ENCODE data around the gene RBM39. TPM values are rescaled to one million over a fixed set of nuclear protein-coding genes. Genes with fewer than 3 reads are reported as not detected.
A peak's percentile ranks its signal among the peaks of the same experiment; 100 is the strongest.

RBM39 gene
- total and polyA plus RNA-seq, 2 of the 8 experiments (the other 6 are each of a cell fraction or from before 2014, with no cell fraction given) = 78.0 to 219 TPM

DNA sequence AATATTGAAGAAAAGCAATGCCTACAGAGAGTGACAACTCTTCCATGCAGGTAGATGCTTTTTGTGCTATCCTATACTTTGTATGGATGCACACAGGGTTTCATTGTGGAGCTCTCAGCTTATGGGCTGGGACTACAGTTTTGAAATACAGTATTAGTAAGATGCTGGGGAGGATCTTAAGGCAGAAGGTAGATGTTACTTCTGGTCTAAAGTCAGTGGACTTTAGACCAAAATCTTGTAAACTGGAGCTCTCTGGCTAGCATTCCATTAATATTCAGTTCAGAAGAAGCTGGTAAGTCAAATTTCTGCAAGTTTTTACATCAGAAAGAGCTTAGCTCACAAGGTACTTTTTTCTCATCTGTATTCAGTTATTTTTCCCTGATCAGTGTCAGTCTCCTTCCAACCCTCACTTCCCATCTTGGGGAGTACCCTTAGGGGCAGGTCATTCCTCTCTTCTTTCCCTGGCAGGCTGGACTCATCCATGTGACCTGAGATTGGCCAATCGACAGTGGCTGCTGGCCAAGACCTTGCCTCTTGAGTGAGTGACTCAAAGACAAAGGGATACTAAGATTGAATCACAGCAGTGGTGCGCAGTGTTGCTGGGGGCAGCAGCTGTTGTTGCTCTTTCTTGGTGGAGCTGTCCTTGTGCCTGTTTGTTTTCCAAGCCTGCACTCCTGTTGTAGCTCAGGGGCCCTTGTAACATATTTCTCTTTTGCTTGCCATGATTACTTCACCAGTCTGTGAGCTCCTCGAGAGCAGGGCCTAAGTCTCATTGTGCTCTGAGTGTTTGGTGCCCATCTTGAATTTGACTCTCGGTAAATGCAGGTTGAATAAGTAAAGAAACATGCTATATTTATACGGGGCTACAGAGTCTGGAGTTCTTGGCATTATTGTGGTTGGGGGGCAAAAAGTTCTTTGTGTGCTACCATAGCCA, 26.9 kb upstream of the RBM39 start (continued):
- TF ChIP-seq, protein P1, sequence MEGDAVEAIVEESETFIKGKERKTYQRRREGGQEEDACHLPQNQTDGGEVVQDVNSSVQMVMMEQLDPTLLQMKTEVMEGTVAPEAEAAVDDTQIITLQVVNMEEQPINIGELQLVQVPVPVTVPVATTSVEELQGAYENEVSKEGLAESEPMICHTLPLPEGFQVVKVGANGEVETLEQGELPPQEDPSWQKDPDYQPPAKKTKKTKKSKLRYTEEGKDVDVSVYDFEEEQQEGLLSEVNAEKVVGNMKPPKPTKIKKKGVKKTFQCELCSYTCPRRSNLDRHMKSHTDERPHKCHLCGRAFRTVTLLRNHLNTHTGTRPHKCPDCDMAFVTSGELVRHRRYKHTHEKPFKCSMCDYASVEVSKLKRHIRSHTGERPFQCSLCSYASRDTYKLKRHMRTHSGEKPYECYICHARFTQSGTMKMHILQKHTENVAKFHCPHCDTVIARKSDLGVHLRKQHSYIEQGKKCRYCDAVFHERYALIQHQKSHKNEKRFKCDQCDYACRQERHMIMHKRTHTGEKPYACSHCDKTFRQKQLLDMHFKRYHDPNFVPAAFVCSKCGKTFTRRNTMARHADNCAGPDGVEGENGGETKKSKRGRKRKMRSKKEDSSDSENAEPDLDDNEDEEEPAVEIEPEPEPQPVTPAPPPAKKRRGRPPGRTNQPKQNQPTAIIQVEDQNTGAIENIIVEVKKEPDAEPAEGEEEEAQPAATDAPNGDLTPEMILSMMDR (IDR thresholded peaks at IDR 0.05; ENCODE audit: control extremely low read depth in 1 of 3, insufficient read depth in 1 of 3, low read depth in 1 of 3, low read length in 3 of 3) = no peak
- TF ChIP-seq SIX5 (IDR thresholded peaks at IDR 0.05; ENCODE audit: low read depth, low read length) (no peak), ASH2L (IDR thresholded peaks at IDR 0.05; ENCODE audit: low read length) (peak; percentile 73), RXRA (IDR thresholded peaks at IDR 0.05; ENCODE audit: insufficient read depth, low read depth, low read length) (no peak), NANOG (IDR thresholded peaks at IDR 0.05; ENCODE audit: insufficient read depth, low read depth, low read length, poor library complexity, severe bottlenecking) (no peak), FOSL1 (IDR thresholded peaks at IDR 0.05; ENCODE audit: insufficient read depth, low read depth, low read length) (no peak), RNF2 (IDR thresholded peaks at IDR 0.05; ENCODE audit: borderline replicate concordance, low read depth, low read length, missing control alignments, poor library complexity, severe bottlenecking) (no peak), TCF12 (IDR thresholded peaks at IDR 0.05; ENCODE audit: low read depth, low read length) (no peak), HDAC2 (IDR thresholded peaks at IDR 0.05; ENCODE audit: borderline replicate concordance in 1 of 2, low read depth in 2 of 2, low read length in 2 of 2) (no peak), TBP (IDR thresholded peaks at IDR 0.05; ENCODE audit: low read depth, low read length) (peak; percentile 82), RFX5 (IDR thresholded peaks at IDR 0.05; ENCODE audit: borderline replicate concordance, low read depth, low read length) (no peak), ATF2 (IDR thresholded peaks at IDR 0.05; ENCODE audit: low read length) (no peak), CBX5 (IDR thresholded peaks at IDR 0.05; ENCODE audit: low read depth, low read length) (no peak), EP300 (IDR thresholded peaks at IDR 0.05; ENCODE audit: borderline replicate concordance in 1 of 2, low read depth in 2 of 2, low read length in 2 of 2) (no peak), SUZ12 (IDR thresholded peaks at IDR 0.05; ENCODE audit: low read length) (no peak), YY1 (IDR thresholded peaks at IDR 0.05; ENCODE audit: low read depth, low read length) (peak; percentile 16; the same call in 1 of the 2 replicates), CREB1 (IDR thresholded peaks at IDR 0.05) (no peak), POLR2A (IDR thresholded peaks at IDR 0.05; ENCODE audit: control extremely low read depth in 1 of 2, low read depth in 2 of 2, low read length in 2 of 2) (peak; percentile 92 to 93)
